Measurements from ENCODE around the gene ENTPD7.

Gene ENTPD7

GRCh38 chr10:99661377-99661763 lies 2.1 kb downstream of the ENTPD7 start:
- H3K27me3 Mint-ChIP-seq (ENCODE audit: low read depth, poor library complexity): peaks cover 29% of the 10 kb centered on the region
- peaks cover 28% of the 10 kb centered on the region for H3K36me3 Mint-ChIP-seq (ENCODE audit: low read depth)
- peak overlapping the region; percentile 54 for H3K4me3 Mint-ChIP-seq
- H3K4me1 Mint-ChIP-seq: peaks cover 20% of the 10 kb centered on the region
- no peaks in the 10 kb centered on the region for H3K9me3 Mint-ChIP-seq
- no peak overlapping the region for H3K27ac Mint-ChIP-seq
- DNase-seq: no peak
- TF ChIP-seq CTCF (IDR thresholded peaks at IDR 0.05): no peak

- Mint-ChIP-seq H3K27me3 (ENCODE audit: low read depth, poor library complexity) (peaks cover 2% of the 10 kb centered on the region), H3K4me1 (peaks cover 2% of the 10 kb centered on the region)
Measured at GRCh38 chr10:99665304-99665703, 6.0 kb downstream of the ENTPD7 start.

GRCh38 chr10:99667108-99667751 lies 7.9 kb downstream of the ENTPD7 start:
- Mint-ChIP-seq H3K4me3 (no peak overlapping the region), H3K27ac (no peak overlapping the region)
- TF ChIP-seq CTCF (IDR thresholded peaks at IDR 0.05): no peak

More at GRCh38 chr10:99665304-99665703, 6.0 kb downstream of the ENTPD7 start:
- no peak for DNase-seq
- TF ChIP-seq CTCF (IDR thresholded peaks at IDR 0.05): no peak
- Mint-ChIP-seq H3K4me3 (no peak overlapping the region), H3K27ac (no peak overlapping the region), H3K36me3 (ENCODE audit: low read depth) (peaks cover 33% of the 10 kb centered on the region), H3K9me3 (no peaks in the 10 kb centered on the region)

GRCh38 chr10:99671386-99671785 lies 12.1 kb downstream of the ENTPD7 start:
- no peak overlapping the region for H3K27ac Mint-ChIP-seq
- H3K4me3 Mint-ChIP-seq: no peak overlapping the region
- peaks cover 20% of the 10 kb centered on the region for H3K36me3 Mint-ChIP-seq (ENCODE audit: low read depth)
- H3K9me3 Mint-ChIP-seq: no peaks in the 10 kb centered on the region
- TF ChIP-seq CTCF (IDR thresholded peaks at IDR 0.05): no peak
- peaks cover 2% of the 10 kb centered on the region for H3K27me3 Mint-ChIP-seq (ENCODE audit: low read depth, poor library complexity)
- no peak for DNase-seq
- H3K4me1 Mint-ChIP-seq: no peaks in the 10 kb centered on the region

More at GRCh38 chr10:99667108-99667751, 7.9 kb downstream of the ENTPD7 start:
- Mint-ChIP-seq H3K27me3 (ENCODE audit: low read depth, poor library complexity) (peaks cover 2% of the 10 kb centered on the region), H3K4me1 (no peaks in the 10 kb centered on the region), H3K9me3 (no peaks in the 10 kb centered on the region), H3K36me3 (ENCODE audit: low read depth) (peaks cover 28% of the 10 kb centered on the region)
- no peak for DNase-seq

DNA sequence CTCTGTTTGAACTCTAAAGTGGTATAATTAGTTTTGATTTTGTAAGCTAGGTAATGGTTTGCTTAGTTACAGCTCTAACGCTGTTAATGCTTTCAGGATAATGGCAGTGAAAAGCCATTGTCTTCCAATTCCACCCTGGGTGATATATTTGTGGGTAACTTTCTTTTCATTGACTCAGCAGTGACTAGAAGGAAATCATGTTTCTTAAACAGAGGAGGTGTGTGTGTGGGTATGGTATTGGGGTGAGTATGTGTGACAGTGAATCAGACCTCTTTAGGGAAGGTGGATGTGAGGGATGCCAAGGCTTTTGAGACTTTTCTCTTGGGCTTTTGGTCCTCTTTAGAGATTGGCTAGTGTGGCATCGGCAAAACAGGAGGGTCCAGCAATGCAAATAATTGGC lies 13.6 kb downstream of the ENTPD7 start:
- peaks cover 5% of the 10 kb centered on the region for H3K27me3 Mint-ChIP-seq (ENCODE audit: low read depth, poor library complexity)
- H3K36me3 Mint-ChIP-seq (ENCODE audit: low read depth): peaks cover 15% of the 10 kb centered on the region
- H3K27ac Mint-ChIP-seq: no peak overlapping the region
- DNase-seq: no peak
- no peak for TF ChIP-seq CTCF (IDR thresholded peaks at IDR 0.05)
- no peaks in the 10 kb centered on the region for H3K4me1 Mint-ChIP-seq
- no peaks in the 10 kb centered on the region for H3K9me3 Mint-ChIP-seq
- no peak overlapping the region for H3K4me3 Mint-ChIP-seq

DNA sequence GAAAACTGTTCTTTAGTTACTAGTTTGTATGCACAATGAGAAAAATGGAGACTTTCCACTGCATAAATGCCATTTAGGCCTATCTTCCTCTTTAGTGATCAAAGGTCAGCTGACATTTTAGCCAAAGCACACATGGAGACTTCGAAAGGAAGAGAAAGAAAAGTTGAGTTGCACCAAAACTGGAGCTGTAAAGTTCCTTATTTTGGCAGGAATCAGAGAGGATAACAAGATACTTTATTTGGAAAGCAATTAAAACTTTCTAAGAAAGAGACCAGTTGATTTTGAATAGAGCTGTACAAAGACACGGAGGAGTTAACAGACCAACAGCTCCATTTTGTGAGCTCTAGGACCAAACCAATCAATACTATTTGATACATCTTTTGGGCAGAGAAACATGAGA lies 14.2 kb downstream of the ENTPD7 start:
- DNase-seq: no peak
- no peaks in the 10 kb centered on the region for H3K4me1 Mint-ChIP-seq
- peaks cover 15% of the 10 kb centered on the region for H3K36me3 Mint-ChIP-seq (ENCODE audit: low read depth)
- H3K9me3 Mint-ChIP-seq: no peaks in the 10 kb centered on the region
- no peak for TF ChIP-seq CTCF (IDR thresholded peaks at IDR 0.05)
- no peak overlapping the region for H3K4me3 Mint-ChIP-seq
- H3K27me3 Mint-ChIP-seq (ENCODE audit: low read depth, poor library complexity): peaks cover 5% of the 10 kb centered on the region
- peak overlapping the region; percentile 14 for H3K27ac Mint-ChIP-seq
